GM21619 (cell line): ENCODE data around the gene APC.

ENCODE experiments used
- ATAC-seq: cut with Tn5 transposase; IDR thresholded peaks from one replicate; pipeline ENCODE4 v1.9.1; 2021; ENCODE audit not compliant: unreplicated experiment

APC gene

DNA sequence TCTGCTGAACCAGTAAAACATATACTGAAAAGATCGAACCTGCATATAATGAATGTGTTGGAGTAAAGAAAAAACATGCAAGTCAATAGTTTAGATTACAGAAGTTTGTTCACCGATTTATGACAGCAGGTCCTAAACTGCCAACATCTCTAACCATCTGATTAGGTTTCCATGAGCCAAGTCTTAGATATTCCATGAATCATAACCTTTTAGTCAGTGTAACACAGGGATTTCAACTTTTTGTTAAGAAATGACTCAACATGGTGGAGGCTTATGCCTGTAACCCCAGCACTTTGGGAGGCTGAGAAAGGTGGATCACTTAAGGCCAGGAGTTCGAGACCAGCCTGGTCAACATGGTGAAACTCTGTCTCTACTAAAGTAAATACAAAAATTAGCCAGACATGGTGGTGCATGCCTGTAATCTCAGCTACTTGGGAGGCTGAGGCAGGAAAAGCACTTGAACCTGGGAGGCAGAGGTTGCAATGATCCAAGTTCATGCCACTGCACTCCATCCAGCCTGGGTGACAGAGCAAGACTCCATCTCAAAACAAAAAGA, 38.7 kb downstream of the APC start:
- ATAC-seq = no peak

DNA sequence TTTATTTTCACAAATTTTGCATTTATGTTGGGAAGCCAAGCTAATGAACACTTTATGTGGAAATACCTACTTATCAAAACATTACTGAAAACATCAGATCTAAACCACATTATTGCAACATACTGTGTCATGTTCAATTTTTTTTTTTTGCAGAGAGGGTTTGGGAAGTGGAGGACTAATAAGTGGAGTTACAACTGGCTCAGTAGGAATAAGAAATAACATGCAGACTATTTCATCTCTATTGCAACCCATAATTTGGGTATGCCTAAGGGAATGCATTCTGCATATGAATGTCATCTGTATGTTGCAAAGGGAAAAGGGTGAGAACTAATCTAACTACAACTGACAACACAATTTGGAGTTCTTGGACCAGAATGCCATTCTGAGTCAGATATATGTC, 41.8 kb downstream of the APC start:
- no peak for ATAC-seq

DNA sequence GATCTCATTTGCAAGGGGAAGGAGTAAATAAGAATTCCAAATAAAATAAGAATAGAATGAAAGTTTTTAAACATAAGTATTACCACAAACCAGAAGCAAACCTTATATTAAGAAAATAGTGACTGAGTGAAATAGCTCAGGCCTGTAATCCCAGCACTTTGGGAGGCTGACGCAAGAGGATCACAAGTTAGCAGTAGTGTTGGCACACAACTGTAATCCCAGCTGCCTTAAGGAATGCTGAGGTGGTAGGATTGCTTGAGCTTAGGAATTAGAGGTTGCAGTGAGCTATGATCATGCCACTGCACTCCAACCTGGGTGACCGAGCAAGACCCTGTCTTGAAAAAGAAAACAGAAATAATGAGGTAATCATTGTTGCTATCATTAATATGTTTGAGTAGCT, 47.0 kb downstream of the APC start:
- no peak for ATAC-seq

DNA sequence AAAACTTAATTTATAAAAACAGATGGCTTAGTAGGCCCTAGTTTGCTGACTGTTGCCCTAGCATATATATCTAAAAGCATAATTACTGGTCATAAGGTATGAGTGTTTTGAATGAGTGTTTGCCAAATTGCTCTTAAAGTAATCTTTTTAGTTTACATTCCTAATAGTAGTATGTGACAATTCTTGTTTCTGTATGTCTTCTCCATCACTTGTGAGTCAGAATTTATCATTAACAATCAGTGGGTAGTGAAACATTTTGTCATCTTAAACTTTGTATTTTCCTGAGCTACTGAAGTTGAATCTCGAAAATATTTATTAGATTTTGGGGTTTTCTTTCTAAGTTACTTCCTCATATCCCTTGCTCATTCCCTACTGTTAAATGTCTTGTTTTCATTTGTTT, 49.6 kb downstream of the APC start:
- no peak for ATAC-seq

DNA sequence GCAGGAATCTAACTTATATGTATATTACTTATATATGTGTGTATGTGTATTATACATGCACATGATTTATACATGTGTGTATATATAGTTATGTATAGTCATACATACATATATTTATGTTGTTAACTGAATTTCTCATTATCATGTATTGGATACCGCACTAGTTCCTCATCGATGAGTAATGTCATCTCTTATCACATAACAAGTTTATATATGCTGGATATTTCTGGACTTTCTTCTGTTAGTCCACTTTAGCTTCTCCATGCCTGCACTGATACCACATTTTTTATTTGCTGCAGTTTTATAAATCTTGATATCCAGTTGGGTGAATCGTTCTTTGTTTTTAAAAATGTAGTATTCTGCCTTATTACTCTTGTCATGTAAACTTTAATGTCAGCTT, 50.2 kb downstream of the APC start:
- no peak for ATAC-seq

DNA sequence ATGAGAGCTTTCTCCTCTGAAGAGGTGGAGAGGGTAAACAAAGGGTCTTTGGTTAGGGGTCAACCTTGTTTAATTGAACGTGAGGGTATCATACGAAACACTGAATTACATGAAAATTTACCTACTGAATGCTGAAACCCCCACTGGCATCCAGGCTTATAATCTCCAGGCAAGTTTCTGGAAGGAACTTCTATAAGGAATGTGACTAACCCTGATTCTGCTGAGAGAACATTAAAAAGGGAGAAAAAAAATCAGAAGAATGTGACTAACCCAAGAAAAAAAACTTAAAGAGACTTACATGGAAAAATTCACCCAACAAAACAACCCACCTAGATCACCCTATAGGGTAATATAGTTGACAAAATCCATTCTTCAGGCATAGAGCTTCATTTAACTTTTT, 55.5 kb downstream of the APC start:
- no peak for ATAC-seq

DNA sequence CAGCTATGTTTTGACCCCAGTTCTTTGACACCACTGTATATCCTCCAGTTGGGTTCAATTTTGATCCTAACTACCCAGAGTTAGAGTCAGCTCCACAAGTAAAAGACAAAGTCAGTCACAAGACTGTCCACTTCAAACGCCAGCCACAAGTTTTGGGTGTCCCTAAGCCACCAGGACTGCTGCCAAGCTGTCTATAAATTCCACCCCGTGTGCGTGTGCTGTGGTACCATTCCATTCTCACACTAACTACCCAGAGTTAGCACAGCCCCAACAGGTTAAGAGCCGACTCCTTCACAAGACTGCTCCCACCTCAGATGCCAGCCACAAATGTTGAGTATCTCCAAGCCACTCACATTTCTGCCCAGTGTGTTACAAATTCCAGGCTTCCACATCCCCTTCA, 56.7 kb downstream of the APC start:
- ATAC-seq = no peak

DNA sequence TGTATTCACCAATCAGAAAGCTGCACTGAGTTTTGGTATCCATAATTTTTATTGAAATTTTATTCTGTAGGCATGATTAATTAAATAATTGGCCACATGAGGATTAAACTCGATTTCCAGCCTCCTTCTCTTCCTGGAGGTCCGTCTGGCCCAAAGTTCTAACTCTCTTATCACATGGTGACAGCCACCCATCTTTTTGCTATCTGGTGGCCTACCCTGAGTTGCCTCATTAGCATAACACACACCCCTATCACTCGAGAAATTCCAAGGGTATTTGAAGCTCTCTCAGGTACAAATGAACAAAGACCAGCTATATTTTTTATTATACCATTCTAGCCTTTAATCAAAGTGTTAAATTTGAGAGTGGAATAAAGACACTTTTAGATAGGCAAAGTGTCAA, 57.7 kb downstream of the APC start:
- no peak for ATAC-seq

DNA sequence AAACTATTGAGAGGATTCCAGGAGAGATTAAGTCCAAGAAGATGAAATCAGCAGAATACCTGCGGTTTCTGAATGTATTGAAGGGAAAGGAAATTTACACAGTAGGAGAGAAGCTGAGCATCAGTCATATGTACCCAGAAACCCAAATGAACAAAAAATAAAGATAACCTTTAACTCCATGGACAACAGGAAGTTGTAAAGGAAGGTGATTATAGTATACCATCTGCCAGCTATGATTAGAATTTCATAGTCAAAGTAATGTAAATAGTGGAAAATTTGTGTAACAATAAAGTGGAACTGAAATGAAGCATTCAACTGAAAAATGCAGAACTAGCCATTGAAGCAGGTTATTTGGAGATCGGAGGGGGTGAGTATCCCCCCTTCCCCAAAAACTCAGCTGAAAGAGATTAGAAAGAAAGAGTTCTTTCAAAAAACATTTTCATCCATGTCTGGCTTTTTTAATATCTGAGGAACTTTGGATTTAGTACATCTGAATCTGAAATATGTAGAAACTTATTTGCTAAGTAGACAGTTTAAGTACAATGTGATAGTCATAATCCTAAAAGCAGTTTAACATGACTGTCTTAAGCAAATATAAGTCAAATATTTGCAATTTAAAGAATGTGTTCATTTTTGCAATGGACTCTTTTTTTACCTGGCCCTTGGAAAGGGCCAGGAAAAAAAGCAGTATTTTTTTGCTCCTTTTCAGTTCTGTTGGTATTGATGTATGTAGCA, 58.4 kb downstream of the APC start:
- no peak for ATAC-seq

DNA sequence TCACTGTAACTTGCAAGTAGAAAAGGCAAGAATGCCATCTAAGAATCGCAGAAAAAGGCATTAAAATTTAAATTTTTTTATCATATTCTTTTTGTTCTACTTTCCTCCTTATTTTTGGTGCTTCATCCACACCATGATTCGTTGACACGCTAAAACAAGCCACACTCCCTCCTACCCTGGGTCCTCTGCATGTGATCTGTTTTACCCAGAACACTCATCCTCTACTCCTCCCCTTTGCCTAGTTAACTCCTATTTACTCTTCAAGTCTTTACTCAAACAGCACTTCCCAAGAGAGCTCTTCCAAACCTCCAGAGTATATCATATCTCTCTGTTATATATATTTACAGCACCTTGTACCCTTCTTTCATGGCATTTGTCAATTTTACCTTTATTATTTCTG, 62.0 kb downstream of the APC start:
- ATAC-seq = no peak

DNA sequence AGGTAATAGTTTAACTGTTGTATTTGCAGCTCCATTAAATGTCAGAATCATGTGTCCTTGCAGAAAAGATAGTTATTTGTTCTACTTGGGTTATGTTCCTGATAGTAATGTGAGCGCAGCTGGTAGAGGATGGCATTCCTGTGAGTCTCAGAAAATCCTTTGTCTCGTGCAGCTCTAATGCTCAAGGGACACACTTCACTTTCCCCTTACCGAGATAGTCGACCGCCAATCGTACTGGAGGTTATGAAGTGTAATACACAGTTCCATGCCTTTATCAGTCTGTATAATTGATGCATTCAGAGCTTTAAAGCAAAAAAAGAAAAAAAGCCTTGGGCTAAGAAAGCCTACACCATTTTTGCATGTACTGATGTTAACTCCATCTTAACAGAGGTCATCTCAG, 63.2 kb downstream of the APC start:
- ATAC-seq = no peak

DNA sequence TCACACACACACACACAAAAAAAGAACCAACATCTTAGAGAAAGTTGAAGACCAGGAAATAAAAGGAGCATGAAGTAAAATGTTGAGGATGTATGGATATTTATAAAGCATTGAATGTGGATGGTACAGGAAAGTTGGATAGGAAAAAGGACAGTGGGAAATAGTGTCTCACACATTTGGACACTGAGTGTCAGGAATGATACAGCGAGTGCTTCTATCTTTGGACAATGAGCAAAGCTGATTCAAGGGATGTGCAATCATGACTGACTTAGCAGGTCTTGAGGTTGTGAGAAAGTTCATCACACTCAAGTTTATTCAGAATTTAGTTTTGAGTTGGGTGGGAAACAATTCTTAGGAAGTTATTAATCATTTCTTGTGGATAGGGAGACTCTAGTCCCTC, 73.3 kb downstream of the APC start:
- ATAC-seq = no peak

DNA sequence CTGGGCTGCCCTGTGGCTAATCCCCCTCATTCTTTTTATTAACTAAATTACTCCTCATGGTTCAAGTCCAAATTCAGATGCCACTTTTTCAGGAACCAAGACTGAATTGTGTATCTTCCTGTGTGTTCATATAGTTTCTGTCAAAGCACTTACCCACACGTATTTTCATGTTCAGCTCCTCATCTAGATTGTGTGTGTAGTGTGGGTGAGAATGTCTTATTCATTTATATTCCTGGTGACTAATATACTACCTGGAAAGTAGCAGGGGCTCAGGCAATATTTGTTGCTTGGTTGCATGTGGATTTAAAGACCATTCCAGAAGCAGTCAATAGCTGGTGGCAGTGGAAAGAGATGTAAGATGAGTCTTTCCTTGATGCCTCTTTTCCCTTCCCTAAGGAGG, 74.9 kb downstream of the APC start:
- no peak for ATAC-seq

DNA sequence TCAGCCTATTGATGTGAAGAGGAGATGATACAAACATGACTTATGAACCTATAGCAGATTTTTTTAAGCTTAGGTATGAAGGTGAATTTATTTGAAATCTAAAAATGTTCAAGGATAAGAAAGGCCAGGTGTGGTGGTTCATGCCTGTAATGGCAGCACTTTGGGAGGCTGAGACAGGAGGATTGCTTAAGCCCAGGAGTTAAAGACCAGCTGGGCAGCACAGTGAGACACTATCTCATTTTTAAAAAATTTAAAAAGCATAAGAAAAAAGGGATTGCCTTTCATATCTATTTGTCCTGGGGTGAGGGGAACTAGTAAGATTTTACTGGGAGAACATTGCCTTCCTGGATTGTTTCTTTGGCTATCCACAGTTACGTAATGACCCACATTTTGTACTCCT, 82.6 kb downstream of the APC start:
- ATAC-seq = no peak

DNA sequence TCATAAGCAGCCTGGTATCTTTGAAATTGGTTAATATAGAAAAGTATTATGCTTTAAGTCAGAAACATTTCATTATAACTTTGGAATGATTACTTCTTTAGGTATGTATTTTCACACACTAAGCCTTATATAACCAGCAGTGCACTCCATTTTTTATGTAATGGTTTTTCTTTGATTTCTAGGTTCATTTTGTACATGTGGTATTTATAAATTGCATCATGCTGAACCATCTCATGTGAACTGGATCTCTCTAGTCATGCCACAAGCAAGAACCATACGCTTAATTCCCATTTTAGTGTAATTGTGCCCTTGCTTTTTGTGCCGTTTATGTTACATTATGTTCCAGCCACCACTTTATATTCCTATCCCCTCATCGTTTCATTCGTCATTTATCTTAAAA, 84.8 kb downstream of the APC start:
- no peak for ATAC-seq

DNA sequence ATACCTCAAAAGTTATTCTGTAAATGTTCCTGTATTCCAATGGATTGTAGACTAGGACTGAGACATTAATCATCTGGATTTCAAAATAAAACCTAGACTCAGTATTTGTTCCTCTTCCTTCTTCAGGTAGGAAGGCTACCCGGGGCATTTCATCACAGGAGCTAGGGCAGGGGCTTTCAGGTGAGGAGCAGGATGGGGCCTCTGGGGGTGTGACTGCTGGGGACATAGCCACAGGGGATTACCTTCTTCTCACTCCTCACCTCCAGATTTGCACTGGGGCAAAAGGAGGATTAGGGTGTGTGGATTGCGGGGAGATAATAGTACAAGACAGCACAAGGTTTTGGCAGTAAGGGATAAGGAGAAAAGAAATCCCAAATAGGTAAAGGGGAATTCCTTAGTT, 85.5 kb downstream of the APC start:
- no peak for ATAC-seq

DNA sequence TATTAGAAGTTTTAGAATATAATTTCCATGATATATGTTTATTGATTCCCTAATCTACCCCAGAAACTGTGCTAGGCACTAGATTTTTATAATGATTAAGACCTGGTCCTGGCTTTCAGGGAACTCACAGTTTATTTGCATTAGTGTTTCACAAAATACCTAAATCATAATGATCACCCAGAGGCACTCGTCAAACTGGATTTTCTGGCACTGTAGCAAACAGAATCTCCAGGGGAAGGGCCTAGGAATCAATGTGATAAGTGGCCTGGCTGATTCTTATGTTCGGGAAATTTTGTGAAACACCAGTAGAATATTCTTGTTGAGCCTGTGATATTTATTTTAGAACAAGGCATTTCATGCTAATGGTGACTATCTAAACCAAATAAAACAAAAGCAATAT, 86.0 kb downstream of the APC start:
- ATAC-seq = no peak

DNA sequence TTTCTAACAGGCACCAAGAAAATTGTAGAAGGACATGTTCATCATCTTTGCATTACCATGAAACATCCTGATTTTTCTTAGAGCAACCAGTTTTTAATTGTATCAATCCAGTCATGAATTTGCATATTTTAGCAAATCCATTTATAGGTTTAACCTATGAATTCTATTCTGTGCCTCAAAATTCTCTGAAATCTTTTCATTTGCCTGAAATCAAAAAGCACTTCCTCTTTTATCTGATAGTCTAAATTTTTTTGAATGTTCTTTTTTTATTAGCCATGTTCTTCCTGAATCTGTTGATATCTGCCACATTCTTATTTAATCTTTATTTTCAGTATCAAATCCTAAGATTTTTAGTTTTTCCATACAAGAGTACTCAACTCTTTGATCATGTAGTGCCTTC, 86.5 kb downstream of the APC start:
- no peak for ATAC-seq

DNA sequence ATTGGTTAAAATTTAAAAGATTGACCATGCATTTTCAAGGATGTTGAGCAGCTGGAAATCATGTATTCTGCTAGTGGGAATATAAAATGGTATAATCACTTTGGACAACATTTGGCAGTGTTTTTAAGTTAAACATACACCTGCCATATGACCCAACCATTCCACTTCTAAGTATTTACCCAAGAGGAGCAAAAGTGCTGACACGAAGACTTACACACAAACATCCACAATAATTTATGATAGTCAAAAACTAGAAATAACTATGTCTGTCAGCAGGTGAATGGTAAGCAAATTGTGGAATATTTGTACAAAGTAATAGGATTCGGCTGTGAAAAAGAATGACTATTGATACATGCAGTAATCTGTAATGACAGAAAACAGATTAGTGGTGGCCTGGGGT, 92.7 kb downstream of the APC start:
- no peak for ATAC-seq

DNA sequence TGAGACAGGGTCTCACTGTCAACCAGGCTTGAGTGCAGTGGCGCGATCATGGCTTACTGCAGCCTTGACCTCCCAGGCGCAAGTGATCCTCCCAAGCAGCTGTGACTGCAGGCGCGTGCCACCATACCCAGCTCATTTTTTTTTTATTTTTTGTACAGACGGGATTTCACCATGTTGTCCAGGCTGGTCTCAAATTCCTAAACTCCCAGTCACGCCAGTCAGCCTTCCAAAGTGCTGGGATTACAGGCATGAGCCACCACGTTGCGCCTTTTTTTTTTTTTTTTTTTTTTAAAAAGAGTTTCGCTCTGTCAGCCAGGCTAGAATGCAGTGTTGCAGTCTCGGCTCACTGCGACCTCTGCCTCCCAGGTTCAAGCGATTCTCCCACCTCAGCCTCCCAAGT, 96.3 kb downstream of the APC start:
- ATAC-seq = no peak

DNA sequence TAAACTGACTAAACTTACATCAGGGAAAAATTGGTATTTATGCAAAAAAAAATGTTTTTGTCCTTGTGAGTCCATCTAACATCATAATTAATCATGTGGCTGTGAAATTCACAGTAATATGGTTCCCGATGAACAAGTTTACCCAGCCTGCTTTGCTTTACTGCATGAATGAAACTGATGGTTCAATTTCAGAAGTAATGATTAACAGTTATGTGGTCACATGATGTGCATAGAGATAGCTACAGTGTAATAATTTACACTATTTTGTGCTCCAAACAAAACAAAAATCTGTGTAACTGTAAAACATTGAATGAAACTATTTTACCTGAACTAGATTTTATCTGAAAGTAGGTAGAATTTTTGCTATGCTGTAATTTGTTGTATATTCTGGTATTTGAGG, 106.8 kb downstream of the APC start:
- no peak for ATAC-seq

DNA sequence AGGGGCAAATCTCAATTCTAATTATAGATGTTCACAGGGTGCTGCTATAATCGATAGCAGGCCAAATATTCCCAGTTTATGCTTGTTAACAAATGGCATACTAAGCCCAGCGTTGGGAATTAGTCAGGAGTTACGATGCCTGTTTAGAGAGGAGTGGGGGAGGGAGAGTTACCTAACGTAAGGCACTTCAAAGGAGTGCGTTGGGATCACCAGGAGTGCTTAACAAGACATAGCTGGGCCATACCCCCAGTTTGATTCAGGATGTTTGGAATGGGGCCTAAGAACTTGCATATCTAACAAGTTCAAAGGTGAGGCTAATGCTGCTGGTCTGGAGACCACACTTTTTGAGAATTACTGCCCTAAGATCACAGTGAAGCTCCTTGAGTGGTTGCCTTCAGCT, 108.9 kb downstream of the APC start:
- ATAC-seq = no peak

DNA sequence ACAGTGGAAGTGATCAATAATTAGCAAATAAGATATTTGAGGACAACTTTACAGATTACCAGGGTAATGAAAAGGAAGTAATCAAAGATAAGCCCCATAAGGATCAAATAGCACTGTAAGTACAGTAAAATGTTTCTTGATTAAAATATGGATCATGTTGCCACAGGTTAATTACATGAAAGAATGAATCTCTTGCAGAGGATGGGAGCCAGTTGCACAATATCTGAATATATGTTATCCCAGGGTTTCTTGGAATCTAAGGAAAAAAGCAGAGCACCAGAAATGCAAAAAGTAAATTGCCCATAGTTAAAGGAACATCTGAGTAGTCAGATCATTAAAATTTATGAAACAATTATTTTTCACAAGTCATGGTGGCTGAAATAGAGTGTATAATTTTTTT, 109.6 kb downstream of the APC start:
- no peak for ATAC-seq
